Activated T-cell treated with anti-CD3 and anti-CD28 coated beads for 1 hour (primary cell): Measurements from ENCODE around the gene FUT1.
"Not testable (repeated sequence)": the region's sequence is repeated elsewhere in the genome, so short reads cannot be mapped to it uniquely, and the experiment has no call there.

ENCODE experiments used
- DNase-seq: peaks from one replicate; pipeline ENCODE4 v3.0.0-alpha.2; 2020; ENCODE audit warnings: low read depth

FUT1 gene

DNA sequence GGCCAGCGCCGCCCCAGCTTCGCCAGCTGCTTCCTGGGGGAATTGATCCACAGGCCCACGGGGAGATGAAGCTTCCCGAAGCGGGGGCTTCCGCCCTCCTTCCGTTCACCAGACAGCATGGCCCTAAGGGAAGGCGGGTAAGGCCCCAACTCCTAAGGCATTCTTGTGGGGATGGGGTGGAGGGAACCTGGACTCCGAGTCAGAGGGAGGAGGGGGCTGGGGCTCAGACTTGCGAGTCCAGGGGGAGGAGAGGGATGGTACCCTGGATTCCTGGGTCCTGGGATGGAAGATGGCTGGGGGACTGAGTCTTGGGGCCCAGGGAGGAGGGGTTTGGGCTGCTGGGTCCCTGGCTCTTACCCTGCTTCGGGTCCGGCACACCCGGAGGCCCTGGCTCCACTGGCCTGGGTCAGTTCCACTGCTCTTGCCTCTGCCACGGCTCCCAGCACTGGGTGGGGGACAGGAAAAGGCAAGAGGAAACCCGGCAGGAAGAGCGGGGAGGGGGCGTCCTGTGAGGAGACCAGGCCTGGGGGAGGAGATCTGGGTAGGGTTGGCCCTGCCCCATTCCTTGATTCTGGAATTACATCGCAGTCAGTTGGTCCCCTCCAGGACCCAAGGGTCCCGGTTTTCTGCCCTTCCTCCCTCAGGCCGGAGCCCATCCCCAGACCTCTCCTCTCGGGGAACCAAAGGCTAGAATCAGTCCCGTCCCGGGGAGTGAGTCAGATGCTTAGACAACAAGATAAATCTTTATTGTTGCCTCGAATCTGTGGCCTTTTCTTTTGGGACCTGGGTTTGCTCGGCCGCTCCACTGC lies 12.1 kb downstream of the FUT1 start, which contains the start of gene RASIP1:
Gene RASIP1 (minus strand): TSS at position 447 of the 809 bp plus-strand sequence. CDS start 328 bp downstream, at position 119.
- no peak for DNase-seq

DNA sequence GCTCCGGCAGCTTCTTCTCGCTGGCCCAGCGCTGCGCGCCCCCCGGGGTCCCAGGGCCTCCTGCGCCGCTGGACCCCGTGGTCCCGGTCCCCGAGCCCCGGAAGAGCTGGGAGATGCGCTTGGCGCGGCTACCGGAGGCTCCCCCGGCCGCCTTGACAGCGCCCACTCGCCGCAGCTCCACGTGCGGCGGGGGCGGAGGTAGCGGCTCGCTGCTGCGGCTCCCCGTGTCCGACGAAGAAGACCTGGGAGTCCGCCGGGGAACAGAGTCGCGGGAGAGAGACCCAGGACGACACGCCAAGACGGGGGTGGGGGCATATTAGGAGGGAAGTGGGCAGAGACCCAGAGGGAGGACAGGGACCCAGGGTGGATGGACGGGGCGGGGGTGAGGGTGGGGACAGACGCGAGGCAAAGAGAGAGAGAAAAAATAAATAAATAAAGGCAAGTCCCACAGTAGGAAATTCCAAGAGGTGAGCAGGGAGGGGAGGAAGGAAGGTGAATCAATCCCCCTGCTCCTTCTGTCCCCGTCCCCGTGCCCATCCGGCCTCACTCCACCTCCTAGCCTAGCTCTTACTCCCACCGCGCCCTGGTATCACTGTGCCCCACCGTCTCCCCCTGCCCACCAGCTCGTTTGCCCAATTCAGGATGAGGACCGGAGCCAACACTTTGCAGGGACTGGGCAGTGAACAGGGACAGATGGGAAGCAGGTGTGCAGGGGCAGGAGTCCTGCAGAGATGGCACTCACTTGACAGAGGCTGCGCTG lies 12.9 kb downstream of the FUT1 start:
- DNase-seq: no peak

DNA sequence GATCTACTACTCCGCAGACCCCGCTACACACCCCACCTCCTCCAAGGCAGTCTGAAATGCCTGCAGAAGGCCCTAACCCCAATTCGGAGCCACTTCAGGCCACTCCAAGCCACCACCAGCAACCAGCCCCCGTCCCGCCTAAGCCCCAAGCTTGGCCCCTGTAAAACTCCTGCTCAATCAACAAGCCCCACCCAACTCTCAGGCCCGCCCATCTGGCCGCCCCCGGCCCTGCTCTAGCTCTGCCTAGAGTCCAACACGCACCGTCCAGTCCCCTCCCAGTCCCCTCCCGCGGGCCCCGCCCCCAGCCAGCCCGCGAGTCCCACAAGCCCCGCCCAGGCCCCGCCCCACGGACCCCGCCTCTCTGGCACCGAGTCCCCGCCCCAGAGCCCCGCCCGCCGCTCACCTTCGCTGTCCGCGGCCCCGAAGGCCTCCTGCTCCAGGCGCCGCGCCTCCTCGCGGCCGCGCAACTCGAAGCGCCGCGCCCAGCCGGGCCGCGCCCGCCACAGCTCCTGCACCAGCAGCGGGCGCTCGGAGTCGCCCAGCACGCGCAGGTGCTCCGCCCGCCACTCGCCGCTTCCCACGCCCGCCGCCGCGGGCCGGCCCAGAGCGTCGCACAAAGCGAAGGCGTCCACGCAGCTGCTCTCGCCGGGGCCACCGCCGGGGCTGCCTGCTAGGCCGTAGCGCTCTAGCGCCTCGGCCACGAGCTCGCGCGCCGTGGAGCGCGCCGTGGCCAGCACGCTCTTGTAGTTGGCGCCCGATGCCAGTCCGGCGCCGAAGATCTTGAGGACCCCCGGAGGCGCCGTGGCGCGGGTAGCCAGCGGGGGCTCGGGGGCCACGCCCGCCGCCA lies 13.7 kb downstream of the FUT1 start:
- peak; percentile 94 for DNase-seq

DNA sequence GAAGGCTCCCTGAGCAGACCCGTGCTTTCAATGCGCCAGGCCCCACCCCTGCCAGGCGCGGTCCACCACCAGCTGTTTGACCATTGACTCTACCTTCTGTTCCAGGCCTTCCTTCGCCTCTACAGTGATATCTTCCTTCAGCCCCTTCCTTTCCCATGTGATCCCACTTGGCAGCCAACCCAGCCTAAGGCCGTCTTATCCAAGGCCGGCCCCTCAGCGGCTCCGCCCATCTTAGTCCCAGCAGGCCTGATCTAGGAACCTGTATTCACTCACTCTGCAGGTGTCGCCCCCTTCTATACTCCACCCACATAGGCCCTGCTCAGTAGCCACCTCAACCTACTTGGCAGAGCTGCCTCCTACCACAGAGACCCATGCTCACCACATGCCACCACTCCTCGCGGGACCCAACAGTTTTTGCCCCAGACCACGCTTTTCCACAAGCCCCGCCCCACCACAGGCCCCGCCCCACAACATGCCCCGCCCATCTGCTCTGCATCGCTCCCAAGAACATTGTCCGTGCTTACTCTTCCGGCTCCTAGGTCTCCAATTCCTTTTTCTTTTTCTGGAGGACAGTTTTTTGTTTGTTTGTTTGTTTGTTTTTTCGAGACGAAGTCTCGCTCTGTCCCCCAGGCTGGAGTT lies 15.0 kb downstream of the FUT1 start:
- DNase-seq: no peak

DNA sequence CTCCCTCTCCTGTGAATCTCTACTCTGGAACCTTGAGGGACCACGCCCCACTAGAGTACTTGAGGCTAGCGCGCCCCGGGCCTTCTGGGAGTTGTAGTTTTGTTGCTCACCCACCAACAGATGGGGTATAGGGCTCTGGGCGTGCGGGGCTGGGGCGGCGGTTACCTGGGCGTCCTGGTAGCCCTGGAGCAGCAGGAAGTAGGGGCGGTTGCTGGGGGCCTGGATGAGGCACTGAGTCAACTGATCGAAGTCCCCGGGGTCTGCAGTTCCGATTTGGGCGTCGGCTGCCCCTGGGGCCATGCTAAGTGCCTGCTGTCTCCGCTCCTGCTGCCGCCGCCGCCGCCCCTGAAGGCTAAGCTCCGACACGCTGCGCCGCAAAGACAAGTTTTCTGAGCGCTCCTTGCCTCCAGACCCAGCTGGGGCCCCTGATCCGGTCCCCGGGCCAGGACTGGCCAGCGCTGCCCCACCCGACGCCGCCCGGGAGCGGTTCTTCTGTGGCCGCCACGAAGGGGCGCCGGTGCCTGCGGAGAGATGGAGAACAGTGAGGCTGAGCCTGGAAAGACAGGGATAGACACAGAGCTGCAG lies 17.3 kb downstream of the FUT1 start:
- DNase-seq: no peak

- no peak for DNase-seq
Measured at GRCh38 chr19:48734625-48735024, 17.8 kb downstream of the FUT1 start.

GRCh38 chr19:48731452-48731851 lies 21.0 kb downstream of the FUT1 start:
- DNase-seq: no peak

GRCh38 chr19:48728911-48729664 lies 23.4 kb downstream of the FUT1 start:
- no peak for DNase-seq

DNA sequence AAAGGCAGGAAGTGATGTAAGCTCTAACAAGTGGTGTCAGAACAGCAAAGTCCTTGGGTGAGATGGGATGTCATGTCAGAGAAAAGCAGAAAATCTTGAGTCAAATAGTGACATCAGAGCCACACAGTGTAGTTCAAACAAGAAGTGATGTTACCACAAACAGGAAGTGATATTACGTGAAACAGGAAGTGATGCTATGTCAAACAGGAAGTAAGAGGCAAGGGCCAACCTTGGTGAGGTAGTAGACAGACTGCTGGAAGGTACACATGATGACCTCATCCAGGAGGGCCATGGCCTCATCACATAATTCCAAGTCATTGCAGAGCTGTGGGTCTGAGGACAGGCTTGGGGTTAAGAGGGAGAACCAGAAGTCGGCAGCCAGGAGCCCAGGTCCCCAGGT lies 25.9 kb downstream of the FUT1 start:
- no peak for DNase-seq

GRCh38 chr19:48724796-48725753 lies 27.4 kb downstream of the FUT1 start:
- no peak for DNase-seq

- DNase-seq: no peak
Measured at GRCh38 chr19:48722196-48722708, 30.2 kb downstream of the FUT1 start.

- peak; percentile 82 for DNase-seq
Measured at GRCh38 chr19:48720613-48721296, 31.7 kb downstream of the FUT1 start.

DNA sequence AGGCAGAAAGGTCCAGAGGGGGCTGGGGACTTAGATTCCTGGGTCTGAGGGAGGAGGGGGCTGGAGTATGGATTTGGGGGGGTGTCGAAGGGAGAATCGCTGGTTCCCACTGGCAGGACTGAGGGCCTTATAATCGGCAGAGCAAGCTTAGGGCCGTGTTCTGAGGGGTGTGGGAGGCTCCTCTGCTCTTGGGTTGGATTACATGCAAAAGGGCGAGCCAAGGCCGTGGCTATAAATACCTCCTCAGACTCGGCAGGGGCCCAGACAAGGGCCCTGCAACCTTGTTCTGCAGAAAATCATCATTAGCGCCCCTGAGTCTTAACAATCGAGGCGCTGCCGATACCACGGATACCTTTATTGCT lies 32.2 kb downstream of the FUT1 start:
- DNase-seq: no peak

DNA sequence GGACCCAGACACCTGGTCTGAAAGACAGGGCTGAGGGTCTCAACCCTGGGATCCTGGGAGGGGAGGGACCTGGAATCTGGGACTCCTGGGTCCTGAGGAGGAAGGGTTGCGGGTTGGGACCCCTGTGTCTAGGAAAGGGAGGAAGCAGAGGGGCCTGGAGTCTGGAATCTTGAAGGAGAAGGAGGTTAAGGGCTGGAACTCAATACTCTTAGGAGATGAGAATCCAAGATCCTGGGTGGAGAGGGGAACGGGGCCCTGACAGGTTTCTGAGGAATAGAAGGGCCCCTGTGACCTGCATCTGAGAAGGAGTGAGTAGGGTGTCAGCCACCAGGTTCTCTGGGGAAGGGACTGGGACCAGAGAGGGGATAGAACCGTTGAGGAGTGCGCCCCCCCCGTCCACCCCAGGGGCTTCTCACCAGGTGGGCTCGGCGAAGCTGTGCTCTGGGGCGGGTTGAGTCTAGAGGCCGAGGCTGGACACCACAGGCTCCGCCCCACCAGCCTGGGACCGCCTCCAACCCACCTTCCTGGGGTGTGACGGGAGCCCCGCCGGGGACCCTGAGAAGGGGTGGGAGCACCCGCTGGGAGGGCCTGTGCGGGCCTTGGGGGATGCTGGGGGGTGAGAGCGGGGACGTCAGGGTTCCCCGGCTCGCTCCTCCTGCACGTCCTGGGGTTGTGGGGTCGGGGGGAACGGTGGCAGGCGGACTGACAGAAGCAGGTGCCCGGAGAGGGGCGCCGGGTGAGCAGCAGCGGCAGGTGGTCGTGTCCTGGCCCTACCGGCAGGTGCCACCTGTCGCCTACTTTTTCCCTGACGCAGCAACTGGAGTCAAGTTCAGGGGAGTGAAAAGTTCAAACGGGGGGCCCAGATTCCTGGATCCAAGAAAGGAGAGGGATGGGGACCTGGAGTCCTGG lies 32.9 kb downstream of the FUT1 start, which contains the start of gene MAMSTR:
Gene MAMSTR (minus strand): TSS at position 463 of the 909 bp plus-strand sequence. CDS start 694 bp downstream, outside the sequence.
- DNase-seq: no peak

DNA sequence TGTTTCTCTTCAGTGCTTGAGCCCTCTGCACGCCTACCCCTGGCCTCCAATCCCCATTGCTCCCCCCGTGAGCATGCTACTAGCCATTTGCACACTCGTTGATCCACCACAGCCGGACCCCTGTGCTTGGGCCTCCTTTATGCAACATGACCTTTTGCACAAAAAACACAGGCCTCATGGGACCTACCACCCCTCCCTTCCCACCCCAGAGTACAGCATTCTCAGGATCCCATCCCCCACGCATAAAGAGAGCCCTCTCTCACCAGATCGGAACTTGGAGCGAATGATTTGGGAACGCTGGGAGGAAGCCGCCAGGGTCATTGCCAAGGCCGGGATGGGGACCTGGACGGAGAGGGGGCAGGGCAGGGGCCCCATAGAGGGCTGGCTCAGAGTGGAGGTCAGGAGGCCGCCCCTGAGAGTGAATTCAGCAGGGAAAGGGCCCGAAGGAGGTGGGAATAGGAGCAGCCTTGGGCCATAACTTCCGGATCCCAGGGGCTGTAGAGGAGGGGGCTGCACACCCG lies 33.7 kb downstream of the FUT1 start:
- no peak for DNase-seq

DNA sequence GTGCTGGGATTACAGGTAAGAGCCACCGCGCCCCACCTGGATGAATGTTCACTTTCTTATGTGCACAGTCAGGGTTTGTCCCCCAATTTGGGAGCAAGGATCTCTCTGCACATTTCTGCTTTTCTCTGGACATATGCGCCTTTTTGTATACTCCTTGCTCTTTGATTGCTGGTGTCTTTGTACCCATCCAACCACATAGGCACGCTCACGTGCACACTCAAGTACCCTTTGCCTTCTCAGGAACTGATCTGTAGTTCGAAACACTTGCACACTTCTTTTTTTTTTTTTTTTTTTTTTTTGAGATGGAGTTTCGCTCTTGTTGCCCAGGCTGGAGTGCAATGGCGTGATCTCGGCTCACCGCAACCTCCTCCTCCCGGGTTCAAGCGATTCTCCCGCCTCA lies 34.3 kb downstream of the FUT1 start:
- not testable (repeated sequence) for DNase-seq

GRCh38 chr19:48716562-48717291 lies 35.7 kb downstream of the FUT1 start:
- DNase-seq: no peak
